COLO668 (cell line): ENCODE measurements around the gene MYF5.

Experiments
- DNase-seq: peaks from one replicate; lab custom pipeline; 2025; ENCODE audit not compliant: unreplicated experiment; lab: John Stamatoyannopoulos, UW

The MYF5 gene

DNA sequence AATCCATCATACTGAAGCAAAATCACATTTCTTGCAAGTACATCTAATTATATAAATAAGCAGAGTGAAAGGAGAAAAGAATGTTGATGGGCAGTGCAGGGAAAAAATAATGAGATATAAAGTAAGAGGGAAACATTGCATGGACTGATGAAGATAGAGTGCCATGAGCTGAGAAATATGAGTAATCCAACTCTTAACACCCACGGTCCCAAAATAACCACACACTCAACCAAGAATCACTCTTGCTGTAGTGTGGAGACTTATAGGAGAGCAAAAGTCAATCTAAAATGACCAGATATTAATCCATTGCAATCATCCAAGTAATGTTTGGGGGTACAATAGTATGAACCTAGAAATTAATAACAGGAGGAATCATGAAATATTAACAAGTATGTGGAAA is 40.2 kb downstream of the MYF5 start:
- DNase-seq, result no peak

DNA sequence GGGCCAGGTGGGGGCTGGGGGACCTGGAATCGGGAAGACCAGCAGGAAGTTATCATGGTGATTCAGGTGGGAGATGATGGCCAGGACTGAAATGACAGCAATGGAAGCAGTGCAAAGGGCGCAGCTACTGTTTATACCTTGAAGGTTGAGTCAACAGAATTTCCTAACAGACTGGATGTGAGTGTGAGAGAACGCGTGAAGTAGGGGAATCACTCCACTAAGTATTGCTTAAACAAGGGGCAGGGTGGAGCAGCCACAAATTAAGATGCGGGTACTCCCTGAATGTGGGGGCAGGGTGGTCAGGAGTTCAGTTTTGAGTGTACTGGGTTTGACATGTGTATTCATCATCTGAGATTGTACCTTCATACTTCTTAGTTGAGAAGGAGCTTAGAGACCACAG is 45.1 kb downstream of the MYF5 start:
- DNase-seq, result no peak

DNA sequence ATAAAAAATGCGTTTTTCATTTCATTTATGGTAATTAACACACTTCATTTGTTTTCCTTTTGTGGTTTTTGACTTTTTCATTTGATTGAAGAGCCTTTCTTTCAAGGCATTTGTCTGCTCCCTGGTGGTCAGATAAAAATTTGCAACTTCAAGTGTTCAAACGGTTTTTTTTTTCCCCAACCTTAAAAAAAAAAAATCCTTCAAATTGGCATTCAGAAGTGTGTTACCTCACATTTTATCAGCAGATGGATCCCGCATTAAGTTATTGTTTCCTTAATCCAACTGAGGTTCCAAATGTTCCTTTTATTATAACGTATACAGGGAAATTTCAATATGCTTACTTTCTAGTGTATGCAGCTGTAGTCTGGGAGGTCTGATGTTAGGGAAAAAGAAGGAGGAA is 47.2 kb downstream of the MYF5 start:
- DNase-seq, result no peak

DNA sequence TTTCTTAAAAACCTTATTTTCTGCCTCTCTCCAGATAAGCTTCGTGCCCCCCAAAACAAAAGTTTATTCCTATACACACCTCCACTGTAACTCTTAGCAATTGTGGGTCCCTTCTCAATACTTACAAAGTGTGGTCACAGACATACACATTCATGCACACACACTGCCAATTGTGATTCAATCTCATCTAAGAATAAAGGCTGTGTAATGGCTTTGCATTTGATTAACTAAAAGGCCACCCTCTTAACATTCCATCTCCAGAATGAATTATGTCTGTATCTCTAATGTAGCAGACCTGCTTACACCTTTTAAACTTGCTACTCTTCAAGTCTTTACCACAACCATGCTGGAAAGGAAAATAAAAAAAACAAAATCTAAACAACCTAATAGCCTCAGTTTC is 49.5 kb downstream of the MYF5 start:
- DNase-seq, result no peak

DNA sequence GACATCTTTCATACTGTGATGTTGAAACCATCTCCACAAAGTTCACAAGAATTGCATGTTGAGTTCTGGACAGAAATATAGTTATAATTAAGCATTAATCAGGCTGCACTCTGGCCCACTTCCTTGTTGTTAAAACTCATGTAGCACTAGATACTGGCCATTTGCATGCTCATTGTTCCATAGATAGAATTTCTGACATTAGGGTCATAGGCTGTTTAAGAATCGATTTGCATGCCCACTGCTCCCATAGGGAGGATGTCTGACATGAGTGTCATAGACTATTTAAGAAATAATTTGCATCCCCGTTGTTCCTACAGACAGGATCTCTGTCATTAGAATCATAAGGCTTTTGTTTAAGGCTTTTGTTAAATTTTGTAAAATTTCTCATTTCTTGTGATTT is 50.2 kb downstream of the MYF5 start:
- DNase-seq, result no peak
